HG03432 (cell line): ENCODE data around the gene ATOH8.

Experiments
- ATAC-seq: cut with Tn5 transposase; IDR thresholded peaks from one replicate; pipeline ENCODE4 v1.9.1; 2021; ENCODE audit warnings: mild to moderate bottlenecking, moderate library complexity; ENCODE audit not compliant: unreplicated experiment

ATOH8 gene

GRCh38 chr2:85735691-85736090 lies 18.1 kb upstream of the ATOH8 start:
- ATAC-seq = no peak

GRCh38 chr2:85736456-85737355 lies 17.1 kb upstream of the ATOH8 start:
- ATAC-seq = no peak

- ATAC-seq = no peak
Observed at GRCh38 chr2:85737481-85737880, 16.3 kb upstream of the ATOH8 start.

GRCh38 chr2:85737961-85738360 lies 15.8 kb upstream of the ATOH8 start:
- ATAC-seq = no peak

GRCh38 chr2:85740193-85740592 lies 13.6 kb upstream of the ATOH8 start:
- ATAC-seq = no peak

- ATAC-seq = no peak
Observed at GRCh38 chr2:85741211-85741832, 12.5 kb upstream of the ATOH8 start.

GRCh38 chr2:85741833-85742455 lies 11.8 kb upstream of the ATOH8 start:
- ATAC-seq = no peak

GRCh38 chr2:85743304-85743978 lies 10.3 kb upstream of the ATOH8 start:
- no peak for ATAC-seq

GRCh38 chr2:85744055-85744454 lies 9.7 kb upstream of the ATOH8 start:
- ATAC-seq = no peak

GRCh38 chr2:85744741-85745601 lies 8.8 kb upstream of the ATOH8 start:
- no peak for ATAC-seq

GRCh38 chr2:85745619-85746018 lies 8.2 kb upstream of the ATOH8 start:
- no peak for ATAC-seq

GRCh38 chr2:85746321-85747004 lies 7.3 kb upstream of the ATOH8 start:
- no peak for ATAC-seq

- no peak for ATAC-seq
Observed at GRCh38 chr2:85747441-85747840, 6.3 kb upstream of the ATOH8 start.

- ATAC-seq = peak; percentile 72
Observed at GRCh38 chr2:85748039-85748734, 5.6 kb upstream of the ATOH8 start.

- no peak for ATAC-seq
Observed at GRCh38 chr2:85748985-85749875, 4.6 kb upstream of the ATOH8 start.

GRCh38 chr2:85750587-85751575 lies 2.9 kb upstream of the ATOH8 start:
- ATAC-seq = no peak

- no peak for ATAC-seq
Observed at GRCh38 chr2:85751627-85752026, 2.2 kb upstream of the ATOH8 start.
